22Rv1 (cell line): ENCODE data around the gene LMTK2.

Experiments used
- CTCF ChIP-seq: fragments of 450-650 bp; IDR thresholded peaks from 2 replicates; pipeline ENCODE4 v1.5.1; 2017; ENCODE audit warnings: mild to moderate bottlenecking
- ZFX ChIP-seq: fragments of 450-650 bp; IDR thresholded peaks from 2 replicates; pipeline ENCODE4 v1.6.1; 2017; ENCODE audit warnings: antibody characterized with exemption, borderline replicate concordance

- TF ChIP-seq CTCF (no peak), ZFX (no peak)
Observed at GRCh38 chr7:98235901-98236300, 129.2 kb downstream of the LMTK2 start.
